ENCODE results near the gene GGTA1.
"Not testable (repeated sequence)": the region's sequence is repeated elsewhere in the genome, so short reads cannot be mapped to it uniquely, and the experiment has no call there.

The GGTA1 gene

GRCh38 chr9:121499427-121500164 is at the start of gene GGTA1:
GGTA1 (minus strand) TSS chr9:121499844; CDS start chr9:121467922, 31,922 bp downstream.
- no peak for DNase-seq (ENCODE audit: low read depth)

- no peak for DNase-seq (ENCODE audit: low read depth)
These were observed 49.0 kb upstream of the GGTA1 start for GRCh38 chr9:121548666-121549065.

- DNase-seq (ENCODE audit: low read depth): no peak
These were observed 46.3 kb upstream of the GGTA1 start for GRCh38 chr9:121545875-121546423.

- DNase-seq (ENCODE audit: low read depth): no peak
These were observed 45.7 kb upstream of the GGTA1 start for GRCh38 chr9:121545150-121545874.

- no peak for DNase-seq (ENCODE audit: low read depth)
These were observed 42.4 kb upstream of the GGTA1 start for GRCh38 chr9:121542025-121542424.

- DNase-seq (ENCODE audit: low read depth): no peak
These were observed 41.6 kb upstream of the GGTA1 start for GRCh38 chr9:121541256-121541655.

GRCh38 chr9:121538221-121538620 is 38.6 kb upstream of the GGTA1 start:
- DNase-seq (ENCODE audit: low read depth): no peak

GRCh38 chr9:121537283-121537682 is 37.6 kb upstream of the GGTA1 start:
- DNase-seq (ENCODE audit: low read depth): no peak

- no peak for DNase-seq (ENCODE audit: low read depth)
These were observed 33.2 kb upstream of the GGTA1 start for GRCh38 chr9:121532881-121533280.

- peak; percentile 46 for DNase-seq (ENCODE audit: low read depth)
These were observed 29.8 kb upstream of the GGTA1 start for GRCh38 chr9:121529237-121529987.

GRCh38 chr9:121528642-121529041 is 29.0 kb upstream of the GGTA1 start:
- no peak for DNase-seq (ENCODE audit: low read depth)

- DNase-seq (ENCODE audit: low read depth): no peak
These were observed 27.7 kb upstream of the GGTA1 start for GRCh38 chr9:121527371-121527770.

GRCh38 chr9:121519688-121520087 is 20.0 kb upstream of the GGTA1 start:
- DNase-seq (ENCODE audit: low read depth): not testable (repeated sequence)

GRCh38 chr9:121518634-121519033 is 19.0 kb upstream of the GGTA1 start:
- DNase-seq (ENCODE audit: low read depth): no peak

GRCh38 chr9:121513166-121513565 is 13.5 kb upstream of the GGTA1 start:
- not testable (repeated sequence) for DNase-seq (ENCODE audit: low read depth)

- DNase-seq (ENCODE audit: low read depth): no peak
These were observed 11.3 kb upstream of the GGTA1 start for GRCh38 chr9:121510766-121511550.

GRCh38 chr9:121509180-121509579 is 9.5 kb upstream of the GGTA1 start:
- DNase-seq (ENCODE audit: low read depth): no peak

- no peak for DNase-seq (ENCODE audit: low read depth)
These were observed 8.8 kb upstream of the GGTA1 start for GRCh38 chr9:121508415-121508814.

GRCh38 chr9:121505903-121506735 is 6.5 kb upstream of the GGTA1 start:
- no peak for DNase-seq (ENCODE audit: low read depth)

GRCh38 chr9:121503444-121503843 is 3.8 kb upstream of the GGTA1 start:
- DNase-seq (ENCODE audit: low read depth): no peak

GRCh38 chr9:121500165-121500478 is 478 bp upstream of the GGTA1 start:
- no peak for DNase-seq (ENCODE audit: low read depth)

Measured in non-pigmented ciliary epithelial cell (primary cell).